K562 (cell line): ENCODE results near the gene PA2G4. TPM values are rescaled to one million over a fixed set of nuclear protein-coding genes. Genes with fewer than 3 reads are reported as not detected.

Experiments used
- CEBPG ChIP-seq, 3 experiments: fragments of 200-800 bp in 1 of 3; sonication (Bioruptor generic) in 1 of 3; sonication (generic) in 1 of 3; formaldehyde crosslinking in 1 of 3; IDR thresholded peaks in 2 of 3; conservative IDR thresholded peaks in 1 of 3; 2 replicates each; pipeline versions ENCODE4 v1.6.1 to v1.8.0; 2016 to 2022; ENCODE audit warnings: missing compliant biosample characterization in 2 of 3, missing genetic modification characterization in 2 of 3, mild to moderate bottlenecking in 1 of 3, missing genetic modification reagents in 1 of 3
- CREB3L1 ChIP-seq: fragments of 450-650 bp; IDR thresholded peaks from 2 replicates; pipeline ENCODE4 v1.6.1; 2014; ENCODE audit warnings: low read depth, mild to moderate bottlenecking, moderate library complexity, borderline replicate concordance
- DDX20 ChIP-seq: fragments of 450-650 bp; IDR thresholded peaks from 2 replicates; pipeline ENCODE4 v1.6.1; 2016; ENCODE audit warnings: missing genetic modification characterization, low read depth, mild to moderate bottlenecking, missing compliant biosample characterization, moderate library complexity
- E2F1 ChIP-seq: sonication (generic); formaldehyde crosslinking; IDR thresholded peaks from 2 replicates; pipeline ENCODE4 v1.8.1; 2023; ENCODE audit warnings: mild to moderate bottlenecking, missing genetic modification reagents, moderate library complexity
- ELF4 ChIP-seq: fragments of 450-650 bp; formaldehyde crosslinking; IDR thresholded peaks from 2 replicates; pipeline ENCODE4 v1.4.0; 2022; ENCODE audit warnings: missing genetic modification characterization
- GABPB1 ChIP-seq: sonication (generic); formaldehyde crosslinking; IDR thresholded peaks from 2 replicates; pipeline ENCODE4 v1.8.0; 2022; ENCODE audit warnings: mild to moderate bottlenecking, missing genetic modification reagents
- GTF2B ChIP-seq: IDR thresholded peaks from 2 replicates; pipeline ENCODE4 v1.6.1; 2011; ENCODE audit not compliant: insufficient read length; ENCODE audit errors: extremely low read depth
- HEY1 ChIP-seq: fragments of 250-450 bp; sonication (Bioruptor Pico); IDR thresholded peaks from 2 replicates; pipeline ENCODE4 v1.5.0; 2020; ENCODE audit warnings: mild to moderate bottlenecking, moderate library complexity, borderline replicate concordance
- L3MBTL2 ChIP-seq: fragments of 450-650 bp; IDR thresholded peaks from 2 replicates; pipeline ENCODE4 v1.6.1; 2016; ENCODE audit warnings: mild to moderate bottlenecking, moderate library complexity
- NBN ChIP-seq: fragments of 450-650 bp; IDR thresholded peaks from 2 replicates; pipeline ENCODE4 v1.6.1; 2016; ENCODE audit warnings: low read depth, mild to moderate bottlenecking
- RBM14 ChIP-seq: fragments of 200-400 bp; formaldehyde crosslinking; IDR thresholded peaks from 2 replicates; pipeline ENCODE4 v1.6.1; 2018; ENCODE audit warnings: low read depth, mild to moderate bottlenecking, low read length, moderate library complexity, borderline replicate concordance; ENCODE audit not compliant: insufficient read depth
- SNAPC5 ChIP-seq: fragments of 250-450 bp; sonication (Bioruptor Pico); IDR thresholded peaks from 2 replicates; pipeline ENCODE4 v1.8.0; 2021; ENCODE audit warnings: moderate library complexity, mild to moderate bottlenecking, inconsistent platforms
- TRIM25 ChIP-seq: fragments of 450-650 bp; IDR thresholded peaks from 2 replicates; pipeline ENCODE4 v1.7.0; 2016; ENCODE audit warnings: borderline replicate concordance
- TRIM28 ChIP-seq: fragments of 450-650 bp; IDR thresholded peaks from 2 replicates; pipeline ENCODE4 v1.6.1; 2017
- ZC3H11A ChIP-seq: IDR thresholded peaks from 2 replicates; pipeline ENCODE4 v1.6.1; 2012; ENCODE audit warnings: low read depth, low read length, improper control_type of control experiment
- ZKSCAN8 ChIP-seq: fragments of 200-800 bp; sonication (Bioruptor generic); IDR thresholded peaks from 2 replicates; pipeline ENCODE4 v1.6.1; 2016; ENCODE audit warnings: missing genetic modification characterization, missing compliant biosample characterization
- ZNF280A ChIP-seq: fragments of 450-650 bp; IDR thresholded peaks from 2 replicates; pipeline ENCODE4 v1.6.1; 2018; ENCODE audit warnings: mild to moderate bottlenecking, low read depth; ENCODE audit not compliant: partially characterized antibody
- ZNF79 ChIP-seq: fragments of 250-450 bp; sonication (Bioruptor Pico); IDR thresholded peaks from 2 replicates; pipeline ENCODE4 v1.4.0; 2020; ENCODE audit warnings: low read depth, mild to moderate bottlenecking, moderate library complexity
- polyA plus RNA-seq, 8 experiments: library from polyadenylated mRNA; depleted of rRNA in 4 of 8; stranded (reverse) in 5 of 8; unstranded in 3 of 8; fragments of >200 nt; fragmentation: Nextera tagmentation in 2 of 8; fragmentation: Illumina TruSeq in 1 of 8; extraction: Ambion mirVana in 2 of 8; extraction: Trizol in 1 of 8; gene quantifications; 2 replicates each; pipeline versions ENCODE4 v1.2.1 to v1.2.3, GENCODE V29; 2011 to 2014; ENCODE audit warnings: inconsistent platforms in 1 of 8, missing spikeins in 1 of 8
- total RNA-seq, 7 experiments: library from RNA; depleted of rRNA in 6 of 7; stranded (reverse); fragments of >200 nt in 6 of 7; fragmentation: Illumina TruSeq in 2 of 7; extraction: Trizol in 2 of 7; gene quantifications; 2 replicates each; pipeline versions ENCODE4 v1.2.1 to v1.2.3, GENCODE V29; 2011 to 2021; ENCODE audit warnings: low replicate concordance in 1 of 7

The PA2G4 gene
- total and polyA plus RNA-seq, 9 of the 15 experiments (the other 6 are each of a cell fraction or from before 2014, with no cell fraction given): 230 to 925 (median 638) TPM

GRCh38 chr12:56117778-56118687 lies 13.7 kb downstream of the PA2G4 start, which contains the start of gene ZC3H10 (continued):
- TF ChIP-seq ZNF79 (CRISPR knock-in tag) (no peak), ZC3H11A (0 out of 2 replicates have a peak, but pooled peaks have one; percentile 37), CREB3L1 (peak; percentile 80; the same call in 1 of the 2 replicates), DDX20 (tag) (no peak), SNAPC5 (CRISPR knock-in tag) (no peak), GTF2B (peak; percentile 44), HEY1 (CRISPR knock-in tag) (no peak), GABPB1 (peak; percentile 97), ZNF280A (no peak), ELF4 (peak; percentile 98), ZKSCAN8 (CRISPR knock-in tag) (no peak), NBN (peak; percentile 87), TRIM28 (peak; percentile 13; the same call in 1 of the 2 replicates), RBM14 (no peak), L3MBTL2 (peak; percentile 81), E2F1 (CRISPR knock-in tag) (peak; percentile 20; the same call in 1 of the 2 replicates), TRIM25 (no peak), CEBPG (CRISPR knock-in tag; IDR thresholded peaks at IDR 0.05) (peak; percentile 41; the same call in 1 of the 2 replicates), CEBPG (tag; conservative IDR thresholded peaks at IDR 0.05 in 1 of 2, IDR thresholded peaks at IDR 0.05 in 1 of 2) (no peak)
